Measurements from ENCODE around the gene SPOCK2. TPM values are rescaled to one million over a fixed set of nuclear protein-coding genes. Genes with fewer than 3 reads are reported as not detected.
"Not testable (repeated sequence)": the region's sequence is repeated elsewhere in the genome, so short reads cannot be mapped to it uniquely, and the experiment has no call there.

Gene SPOCK2
- polyA plus RNA-seq, 1 experiment = 0.04 TPM

DNA sequence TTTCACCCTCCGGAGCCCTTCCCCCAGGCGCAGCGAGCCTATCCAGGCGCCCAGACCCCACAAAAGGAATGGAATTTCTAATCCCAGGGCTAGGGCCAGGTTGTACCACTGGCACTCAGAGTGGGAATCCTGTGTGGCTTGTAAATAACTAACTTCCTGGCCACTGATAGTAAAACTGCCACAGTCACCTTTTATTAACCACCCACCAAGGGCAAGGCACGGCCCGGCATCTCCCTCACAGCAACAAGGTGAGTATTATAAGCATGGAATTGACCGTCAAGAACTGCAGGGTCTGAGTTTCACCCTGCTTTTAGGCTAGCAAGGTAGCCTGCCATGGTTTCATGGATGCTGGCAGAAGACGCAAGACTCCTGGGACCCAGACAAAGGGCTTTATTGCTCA is 51.1 kb downstream of the SPOCK2 start:
- no peaks in the 10 kb centered on the region for H3K36me3 ChIP-seq (ENCODE audit: control insufficient read depth, insufficient read depth, low read length)
- POLR2A ChIA-PET = no interaction called here
- no peak overlapping the region for H3K4me3 ChIP-seq (ENCODE audit: low read depth, low read length)
- CTCF ChIA-PET = interaction anchor here (1.0 to 7.0 kb wide), 3 partner anchors 12 to 81 kb away, joined by 3 to 59 read pairs (median 17); no protein-coding TSS in a partner anchor
- DNase-seq (ENCODE audit: low read depth) = no peak
- peaks cover 3% of the 10 kb centered on the region for H3K27me3 ChIP-seq (ENCODE audit: control insufficient read depth, insufficient read depth, low read length)
- TF ChIP-seq CTCF (IDR thresholded peaks at IDR 0.05; ENCODE audit: insufficient read depth, low read depth, low read length) = no peak

DNA sequence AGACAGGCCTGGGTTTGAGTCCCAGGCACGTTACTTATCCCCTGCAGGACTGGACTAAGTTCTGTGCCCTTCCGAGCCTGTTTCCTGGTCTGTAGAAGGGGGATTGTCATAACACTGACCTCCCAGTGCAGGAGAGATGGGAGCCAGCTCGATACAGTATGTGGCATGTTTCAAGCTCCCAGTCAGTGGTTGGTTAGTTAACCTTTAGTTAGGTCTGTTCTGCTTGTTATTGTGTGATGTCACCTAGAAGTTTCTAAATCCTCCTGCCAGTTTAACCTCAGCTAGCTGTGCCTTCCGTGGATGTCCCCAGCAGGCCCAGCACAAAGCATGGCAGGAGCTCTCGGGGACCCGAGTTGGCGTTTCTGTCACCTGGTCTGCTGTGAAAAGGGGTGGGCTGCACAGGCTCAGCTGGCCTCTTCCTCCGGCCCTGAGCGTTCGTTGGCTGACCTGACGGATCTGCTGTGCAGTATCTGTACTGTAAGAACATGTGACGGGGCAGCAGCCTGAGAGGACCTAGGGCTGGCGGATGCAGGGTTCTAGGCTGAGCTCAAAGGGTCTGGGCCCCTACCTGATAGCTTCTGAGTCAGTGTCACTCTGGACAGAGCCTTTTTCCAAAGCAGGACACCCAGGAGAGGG is 53.0 kb downstream of the SPOCK2 start:
- ChIA-PET POLR2A (no interaction called here), CTCF (interaction anchor here (2.0 kb wide), 1 partner anchor 80 kb away, joined by 8 read pairs; no protein-coding TSS in a partner anchor)
- no peaks in the 10 kb centered on the region for H3K36me3 ChIP-seq (ENCODE audit: control insufficient read depth, insufficient read depth, low read length)
- no peak overlapping the region for H3K4me3 ChIP-seq (ENCODE audit: low read depth, low read length)
- H3K27me3 ChIP-seq (ENCODE audit: control insufficient read depth, insufficient read depth, low read length) = peaks cover 12% of the 10 kb centered on the region
- DNase-seq (ENCODE audit: low read depth) = no peak
- no peak for TF ChIP-seq CTCF (IDR thresholded peaks at IDR 0.05; ENCODE audit: insufficient read depth, low read depth, low read length)

GRCh38 chr10:72034761-72035160 is 53.6 kb downstream of the SPOCK2 start:
- H3K36me3 ChIP-seq (ENCODE audit: control insufficient read depth, insufficient read depth, low read length) = no peaks in the 10 kb centered on the region
- no peak for TF ChIP-seq CTCF (IDR thresholded peaks at IDR 0.05; ENCODE audit: insufficient read depth, low read depth, low read length)
- POLR2A ChIA-PET = no interaction called here
- H3K4me3 ChIP-seq (ENCODE audit: low read depth, low read length) = no peak overlapping the region
- peaks cover 12% of the 10 kb centered on the region for H3K27me3 ChIP-seq (ENCODE audit: control insufficient read depth, insufficient read depth, low read length)
- CTCF ChIA-PET = interaction anchor here (2.0 kb wide), 1 partner anchor 80 kb away, joined by 8 read pairs; no protein-coding TSS in a partner anchor
- no peak for DNase-seq (ENCODE audit: low read depth)

GRCh38 chr10:72034040-72034499 is 54.3 kb downstream of the SPOCK2 start:
- ChIA-PET CTCF (interaction anchor here (0.7 to 1.3 kb wide), 2 partner anchors 78 to 269 kb away, joined by 3 to 4 read pairs; no protein-coding TSS in a partner anchor), POLR2A (no interaction called here)
- DNase-seq (ENCODE audit: low read depth) = no peak
- no peak for TF ChIP-seq CTCF (IDR thresholded peaks at IDR 0.05; ENCODE audit: insufficient read depth, low read depth, low read length)
- H3K4me3 ChIP-seq (ENCODE audit: low read depth, low read length) = no peak overlapping the region
- H3K36me3 ChIP-seq (ENCODE audit: control insufficient read depth, insufficient read depth, low read length) = no peaks in the 10 kb centered on the region
- peaks cover 12% of the 10 kb centered on the region for H3K27me3 ChIP-seq (ENCODE audit: control insufficient read depth, insufficient read depth, low read length)

DNA sequence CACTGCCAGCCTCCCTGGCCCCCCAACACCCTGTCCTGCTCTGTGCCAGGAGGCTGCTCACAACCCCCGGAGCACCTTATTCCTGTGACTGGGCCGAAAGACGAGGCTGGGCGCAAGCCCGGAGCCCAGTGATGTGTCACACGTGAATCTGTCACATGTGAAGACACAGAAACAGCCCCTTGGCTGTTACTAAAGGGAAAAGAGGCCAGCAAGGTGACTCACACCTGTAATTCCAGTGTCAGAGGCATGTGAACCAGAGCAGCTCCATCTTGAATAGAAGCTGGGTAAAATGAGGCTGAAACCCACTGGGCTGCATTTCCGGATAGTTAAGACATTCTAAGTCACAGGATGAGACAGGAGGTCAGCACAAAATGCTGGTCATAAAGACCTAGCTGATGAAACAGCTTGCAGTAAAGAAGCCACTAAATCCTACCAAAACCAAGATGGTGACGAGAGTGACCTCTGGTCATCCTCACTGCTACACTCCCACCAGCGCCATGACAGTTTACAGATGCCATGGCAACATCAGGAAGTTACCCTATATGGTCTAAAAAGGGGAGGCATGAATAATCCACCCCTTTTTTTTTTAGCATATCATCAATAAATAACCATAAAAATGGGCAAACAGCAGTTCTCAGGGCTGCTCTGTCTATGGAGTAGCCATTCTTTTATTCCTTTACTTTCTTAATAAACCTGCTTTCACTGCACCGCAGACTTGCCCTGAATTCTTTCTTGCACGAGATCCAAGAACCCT is 55.8 kb downstream of the SPOCK2 start:
- H3K4me3 ChIP-seq (ENCODE audit: low read depth, low read length); H3K36me3 ChIP-seq (ENCODE audit: control insufficient read depth, insufficient read depth, low read length); POLR2A ChIA-PET; DNase-seq (ENCODE audit: low read depth): not testable (repeated sequence)
- CTCF ChIA-PET = interaction anchor here (1.4 to 2.8 kb wide), 4 partner anchors 12 to 34 kb away, joined by 3 to 8 read pairs (median 4); no protein-coding TSS in a partner anchor
- H3K27me3 ChIP-seq (ENCODE audit: control insufficient read depth, insufficient read depth, low read length) = peaks cover 12% of the 10 kb centered on the region
